GM20000 (cell line): ENCODE results near the gene HTR1D.

Experiments used
- DNase-seq: peaks from one replicate; pipeline ENCODE4 v3.0.0; 2012; ENCODE audit warnings: low spot score
- TF ChIP-seq, protein P1 (sequence below): IDR thresholded peaks from 2 replicates; pipeline ENCODE4 v1.5.1; 2012; ENCODE audit warnings: mild to moderate bottlenecking, control low read depth; ENCODE audit errors: extremely low read depth, missing control alignments

Gene HTR1D

DNA sequence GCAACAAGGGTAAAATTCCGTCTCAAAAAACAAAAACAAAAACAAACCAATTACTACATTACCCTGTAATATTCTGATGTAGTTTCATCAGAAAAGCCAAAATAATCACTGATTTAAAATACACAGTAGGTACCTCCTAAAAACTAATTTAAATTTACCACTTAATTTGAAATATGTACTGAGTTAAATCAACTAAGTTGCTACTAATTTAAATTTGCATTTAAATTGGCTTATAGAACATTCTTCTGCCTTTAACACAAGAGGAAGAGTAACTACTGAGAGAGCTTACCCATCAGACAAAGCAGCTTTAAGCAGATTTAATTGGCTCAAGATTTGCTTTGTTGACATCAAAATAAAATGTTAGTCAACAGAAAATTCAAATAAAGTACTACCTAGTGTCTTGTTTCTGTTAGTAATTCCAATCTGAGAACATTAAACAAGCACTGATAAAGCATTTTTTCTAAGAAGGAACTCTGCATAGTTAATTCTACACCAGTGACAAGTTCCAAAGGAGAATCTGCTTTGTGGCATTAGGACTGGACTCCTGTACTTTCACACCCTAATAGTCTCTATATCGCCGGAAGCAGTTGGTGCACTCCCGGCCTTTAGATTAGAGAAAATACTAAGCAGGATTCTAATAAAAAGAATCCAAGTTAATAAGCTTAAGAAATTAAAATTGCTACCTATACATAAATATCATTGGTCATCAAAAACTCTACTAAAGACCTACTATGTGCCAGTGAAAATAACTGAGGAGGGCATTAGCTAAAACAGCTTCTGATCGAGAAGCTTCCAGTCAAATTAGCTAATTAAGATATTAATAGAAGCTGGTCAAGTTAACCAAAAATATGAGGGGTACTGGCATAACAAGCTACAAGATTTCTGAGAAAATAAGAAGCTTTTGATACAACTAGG is 57.1 kb downstream of the HTR1D start:
- DNase-seq, result no peak
- TF ChIP-seq, protein P1, sequence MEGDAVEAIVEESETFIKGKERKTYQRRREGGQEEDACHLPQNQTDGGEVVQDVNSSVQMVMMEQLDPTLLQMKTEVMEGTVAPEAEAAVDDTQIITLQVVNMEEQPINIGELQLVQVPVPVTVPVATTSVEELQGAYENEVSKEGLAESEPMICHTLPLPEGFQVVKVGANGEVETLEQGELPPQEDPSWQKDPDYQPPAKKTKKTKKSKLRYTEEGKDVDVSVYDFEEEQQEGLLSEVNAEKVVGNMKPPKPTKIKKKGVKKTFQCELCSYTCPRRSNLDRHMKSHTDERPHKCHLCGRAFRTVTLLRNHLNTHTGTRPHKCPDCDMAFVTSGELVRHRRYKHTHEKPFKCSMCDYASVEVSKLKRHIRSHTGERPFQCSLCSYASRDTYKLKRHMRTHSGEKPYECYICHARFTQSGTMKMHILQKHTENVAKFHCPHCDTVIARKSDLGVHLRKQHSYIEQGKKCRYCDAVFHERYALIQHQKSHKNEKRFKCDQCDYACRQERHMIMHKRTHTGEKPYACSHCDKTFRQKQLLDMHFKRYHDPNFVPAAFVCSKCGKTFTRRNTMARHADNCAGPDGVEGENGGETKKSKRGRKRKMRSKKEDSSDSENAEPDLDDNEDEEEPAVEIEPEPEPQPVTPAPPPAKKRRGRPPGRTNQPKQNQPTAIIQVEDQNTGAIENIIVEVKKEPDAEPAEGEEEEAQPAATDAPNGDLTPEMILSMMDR, result no peak

DNA sequence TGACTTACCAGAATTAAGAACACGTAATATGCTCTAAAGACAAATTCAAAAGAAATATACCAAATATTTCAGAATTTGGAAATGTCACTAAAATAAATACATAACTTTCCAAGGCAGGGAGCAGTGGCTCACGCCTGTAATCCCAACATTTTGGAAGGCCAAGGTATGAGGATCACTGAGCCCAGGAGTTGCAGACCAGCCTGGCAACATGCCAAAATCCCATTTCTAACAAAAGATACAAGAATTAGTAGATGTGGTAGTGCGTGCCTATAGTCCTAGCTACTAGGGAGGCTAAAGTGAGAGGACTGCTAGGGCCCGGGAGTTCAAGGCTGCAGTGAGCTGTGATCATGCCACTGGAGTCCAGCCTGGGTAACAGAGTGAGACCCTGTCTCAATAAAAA is 60.4 kb downstream of the HTR1D start:
- TF ChIP-seq, protein P1, result no peak

GRCh38 chr1:23152966-23153684 is 64.2 kb downstream of the HTR1D start:
- TF ChIP-seq, protein P1, result no peak
- no peak for DNase-seq

More for the DNA sequence above, 60.4 kb downstream of the HTR1D start:
- no peak for DNase-seq

DNA sequence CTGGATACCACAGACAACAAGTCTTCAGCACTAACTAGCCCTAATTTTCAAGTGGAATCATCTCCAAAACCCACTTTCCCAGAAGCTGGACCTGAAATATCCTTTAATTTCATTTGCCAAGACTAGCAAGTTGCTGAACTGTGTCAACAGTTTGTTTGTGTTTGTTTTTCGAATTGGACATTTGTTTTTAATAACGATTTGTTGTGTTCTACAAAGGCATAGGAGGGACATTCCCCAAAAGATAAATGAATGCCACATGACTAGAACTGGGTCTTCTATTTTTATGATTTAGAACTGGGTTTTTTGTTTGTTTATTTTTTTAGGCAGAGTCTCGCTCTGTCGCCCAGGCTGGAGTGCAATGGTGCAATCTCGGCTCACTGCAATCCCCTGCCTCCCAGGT is 66.6 kb downstream of the HTR1D start:
- no peak for DNase-seq
- TF ChIP-seq, protein P1, result no peak

- TF ChIP-seq, protein P1, result no peak
- DNase-seq, result no peak
Observed at GRCh38 chr1:23150125-23150524, 67.2 kb downstream of the HTR1D start.

DNA sequence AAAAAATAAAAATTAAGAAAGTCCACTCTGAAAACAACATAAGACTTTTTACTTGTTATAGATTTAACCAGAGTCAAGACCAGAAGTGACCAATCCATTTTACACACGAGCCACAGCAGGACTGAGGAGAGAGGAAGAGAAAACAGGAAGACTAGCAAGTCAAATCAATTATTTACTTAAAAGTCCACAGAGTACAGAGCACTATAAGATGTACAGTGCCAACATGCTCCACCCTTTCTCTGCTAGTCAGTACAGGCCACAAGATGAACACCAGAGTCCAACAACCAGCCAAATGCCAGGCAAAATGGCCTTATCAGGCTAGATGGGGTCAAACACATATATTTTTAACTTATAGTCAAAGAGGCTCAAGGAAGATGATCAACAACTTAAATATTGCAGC is 68.2 kb downstream of the HTR1D start:
- TF ChIP-seq, protein P1, result no peak
- no peak for DNase-seq

GRCh38 chr1:23148084-23148483 is 69.2 kb downstream of the HTR1D start:
- TF ChIP-seq, protein P1, result no peak
- DNase-seq, result no peak
